NAMALWA (cell line): Measurements from ENCODE around the gene SGSH.

Experiments
- DNase-seq: peaks from one replicate; pipeline ENCODE4 v3.0.0-alpha.2; 2015; ENCODE audit warnings: low spot score

SGSH gene

DNA sequence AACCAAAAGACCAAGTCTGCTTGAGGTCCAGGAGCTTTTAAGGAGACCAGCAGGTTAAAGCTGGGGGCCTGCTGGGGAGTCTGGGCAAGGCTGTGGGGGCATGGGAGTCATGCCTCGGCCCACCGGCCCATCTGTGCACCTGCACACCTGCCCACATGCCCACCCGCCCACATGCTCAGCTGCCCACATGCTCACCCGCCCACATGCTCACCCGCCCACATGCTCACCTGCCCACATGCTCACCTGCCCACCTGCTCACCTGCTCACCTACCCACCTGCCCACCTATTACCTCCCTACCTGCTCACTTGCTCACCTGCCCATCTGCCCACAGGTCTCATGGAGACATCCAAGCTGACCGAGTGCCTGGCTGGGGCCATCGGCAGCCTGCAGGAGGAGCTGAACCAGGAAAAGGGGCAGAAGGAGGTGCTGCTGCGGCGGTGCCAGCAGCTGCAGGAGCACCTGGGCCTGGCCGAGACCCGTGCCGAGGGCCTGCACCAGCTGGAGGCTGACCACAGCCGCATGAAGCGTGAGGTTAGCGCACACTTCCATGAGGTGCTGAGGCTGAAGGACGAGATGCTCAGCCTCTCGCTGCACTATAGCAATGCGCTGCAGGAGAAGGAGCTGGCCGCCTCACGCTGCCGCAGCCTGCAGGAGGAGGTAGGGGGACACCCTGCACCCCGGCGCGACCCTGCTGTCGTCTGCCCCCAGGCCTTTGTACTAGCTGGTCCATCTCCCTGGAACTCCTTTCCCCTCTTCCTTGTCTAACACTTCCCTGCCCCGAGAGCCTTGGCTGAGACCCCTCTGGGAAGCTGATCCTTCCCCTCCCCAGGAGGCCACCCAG lies 36.3 kb downstream of the SGSH start:
- no peak for DNase-seq

DNA sequence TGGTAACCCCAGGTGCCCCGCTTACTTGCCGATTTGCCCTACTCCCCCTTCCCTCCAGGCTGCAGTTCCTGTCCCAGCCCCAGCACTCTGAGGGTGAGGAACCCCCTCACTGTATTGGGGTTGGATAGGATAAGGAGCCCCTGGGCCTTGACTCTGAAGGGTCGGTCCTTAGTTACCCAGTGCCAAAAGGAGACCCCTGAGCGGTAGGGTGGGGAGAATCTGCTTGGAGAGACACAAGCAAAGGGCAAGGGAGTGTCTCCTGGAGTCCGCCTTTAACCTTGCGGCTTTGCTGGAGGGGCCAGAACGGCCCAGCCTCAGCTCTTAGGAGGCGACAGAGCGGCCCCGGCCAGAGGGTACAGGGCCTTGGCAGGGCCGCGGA lies 37.3 kb downstream of the SGSH start:
- DNase-seq: no peak

DNA sequence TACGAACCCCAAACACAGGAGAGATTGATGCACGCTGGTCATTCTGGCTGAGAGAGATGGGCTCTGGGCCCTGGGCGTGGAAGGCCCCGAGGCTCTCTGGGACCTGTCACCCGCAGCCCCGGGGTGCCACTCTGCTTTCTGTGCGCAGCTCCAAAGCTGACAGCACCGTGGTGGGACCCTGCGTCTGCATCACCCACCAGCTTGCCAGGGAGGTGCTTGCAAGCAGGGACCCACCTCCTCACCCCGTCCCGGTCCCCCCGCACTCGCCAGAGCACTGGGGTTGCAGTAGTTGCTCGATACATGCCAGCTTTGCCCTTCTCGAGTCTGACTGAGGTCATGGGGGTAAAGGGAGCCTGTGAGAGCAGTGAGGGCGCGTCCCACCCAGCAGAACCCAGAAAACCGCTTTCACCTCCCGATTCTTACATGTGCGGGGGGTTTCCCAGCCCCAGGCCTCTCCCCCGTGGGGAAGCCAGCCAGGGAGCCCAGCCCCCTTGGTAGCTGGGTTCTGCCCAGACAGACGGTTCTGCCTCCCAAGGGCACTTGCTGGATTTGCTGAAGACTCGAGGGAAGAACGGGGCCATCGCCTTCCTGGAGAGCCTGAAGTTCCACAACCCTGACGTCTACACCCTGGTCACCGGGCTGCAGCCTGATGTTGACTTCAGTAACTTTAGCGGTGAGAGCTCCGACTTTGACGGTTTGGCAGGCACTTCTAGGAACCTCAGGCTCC lies 37.9 kb downstream of the SGSH start:
- no peak for DNase-seq

DNA sequence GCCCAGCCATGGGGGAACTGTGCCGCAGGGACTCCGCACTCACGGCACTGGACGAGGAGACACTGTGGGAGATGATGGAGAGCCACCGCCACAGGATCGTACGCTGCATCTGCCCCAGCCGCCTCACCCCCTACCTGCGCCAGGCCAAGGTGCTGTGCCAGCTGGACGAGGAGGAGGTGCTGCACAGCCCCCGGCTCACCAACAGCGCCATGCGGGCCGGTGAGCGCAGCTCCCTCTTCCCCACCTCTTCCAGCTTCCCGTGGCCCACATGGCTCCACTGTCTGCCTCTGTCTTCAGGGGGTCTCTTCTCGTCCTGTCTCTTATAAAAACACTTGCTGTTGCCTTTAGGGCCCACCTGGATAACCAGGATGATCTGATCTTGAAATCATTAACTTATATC lies 38.7 kb downstream of the SGSH start:
- no peak for DNase-seq

DNA sequence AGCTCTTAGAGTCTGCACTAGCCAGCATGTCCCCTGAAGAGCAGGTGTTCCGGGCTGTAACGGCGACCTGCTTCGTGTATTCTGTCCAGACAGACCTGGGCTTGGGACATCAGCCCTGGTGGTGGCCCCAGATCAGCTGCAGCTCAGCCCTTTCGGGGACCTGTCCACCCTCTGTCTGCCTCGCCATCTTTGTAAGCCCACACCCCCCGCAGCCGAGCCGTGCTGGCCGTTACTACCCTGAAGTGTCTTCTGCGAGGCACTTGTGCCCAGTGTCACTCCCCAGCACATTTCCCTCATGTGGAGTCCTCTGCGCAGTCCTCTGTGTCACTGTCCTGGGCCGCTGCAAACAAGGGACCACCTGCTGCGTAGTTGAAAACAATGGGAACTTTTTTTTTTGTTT lies 39.9 kb downstream of the SGSH start:
- DNase-seq: no peak

DNA sequence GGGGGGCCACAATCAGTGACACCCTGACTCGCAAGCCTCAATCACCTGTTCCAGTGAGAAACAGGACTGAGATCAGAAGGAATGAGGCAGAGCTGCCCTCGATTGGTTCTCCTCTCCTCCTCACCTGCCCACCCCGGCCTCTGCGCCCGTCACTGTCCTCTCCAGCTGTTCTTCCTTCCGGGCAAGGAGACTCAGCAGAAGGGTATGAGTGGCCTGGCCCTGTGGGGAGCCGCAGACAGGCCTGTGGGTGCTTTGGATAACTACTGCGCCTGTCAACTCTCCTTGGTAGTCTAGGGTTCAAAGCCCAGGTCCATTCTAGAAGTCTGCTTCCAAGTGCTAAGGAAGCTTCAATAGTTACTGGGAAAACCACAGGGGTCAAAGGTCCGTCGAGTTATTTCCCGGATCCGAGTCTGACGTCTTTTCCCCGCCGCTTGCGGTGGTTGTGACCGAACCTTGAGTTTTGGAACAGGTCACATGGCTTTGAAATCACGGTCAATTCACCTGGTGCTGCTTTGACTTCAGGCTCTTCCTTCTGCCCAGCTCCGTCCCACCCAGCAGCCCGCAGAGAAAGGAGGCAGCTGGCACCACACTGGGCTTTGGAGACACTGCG lies 42.0 kb downstream of the SGSH start:
- no peak for DNase-seq

DNA sequence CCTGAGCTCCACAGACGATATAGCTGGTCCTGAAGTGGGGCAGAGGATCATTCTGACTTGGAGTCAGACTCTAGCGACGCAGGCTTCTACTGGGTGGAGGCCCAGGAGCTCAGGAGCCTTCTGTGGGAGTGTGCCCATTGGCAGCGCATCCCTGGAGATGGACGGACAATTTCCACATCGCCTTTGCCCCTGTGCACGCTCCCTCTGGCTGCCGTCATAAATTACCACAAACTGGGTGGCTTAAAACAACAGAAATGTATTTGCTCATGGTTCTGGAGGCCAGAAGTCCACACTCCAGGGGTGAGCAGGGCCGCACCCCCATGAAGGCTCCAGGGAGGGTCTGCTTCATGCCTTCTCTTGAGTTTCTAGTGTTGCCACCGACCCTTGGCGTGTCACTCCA lies 43.4 kb downstream of the SGSH start:
- DNase-seq: no peak

DNA sequence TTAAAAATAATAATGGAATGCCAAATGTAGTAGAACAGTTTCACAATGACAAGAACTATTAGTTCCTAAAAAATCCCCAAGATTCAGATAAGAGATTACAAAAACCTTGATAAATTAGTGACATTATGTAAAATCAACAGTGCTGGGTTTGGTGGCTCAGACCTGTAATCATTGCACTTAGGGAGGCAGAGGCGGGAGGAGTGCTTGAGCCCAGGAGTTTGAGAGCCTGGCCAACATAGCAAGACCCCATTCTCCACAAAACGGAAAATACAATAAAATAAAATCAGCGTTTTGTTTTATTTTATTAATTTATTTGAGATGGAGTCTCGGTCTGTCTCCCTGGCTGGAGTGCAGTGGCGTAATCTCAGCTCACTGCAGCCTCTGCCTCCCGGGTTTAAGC lies 46.2 kb downstream of the SGSH start:
- DNase-seq: no peak

DNA sequence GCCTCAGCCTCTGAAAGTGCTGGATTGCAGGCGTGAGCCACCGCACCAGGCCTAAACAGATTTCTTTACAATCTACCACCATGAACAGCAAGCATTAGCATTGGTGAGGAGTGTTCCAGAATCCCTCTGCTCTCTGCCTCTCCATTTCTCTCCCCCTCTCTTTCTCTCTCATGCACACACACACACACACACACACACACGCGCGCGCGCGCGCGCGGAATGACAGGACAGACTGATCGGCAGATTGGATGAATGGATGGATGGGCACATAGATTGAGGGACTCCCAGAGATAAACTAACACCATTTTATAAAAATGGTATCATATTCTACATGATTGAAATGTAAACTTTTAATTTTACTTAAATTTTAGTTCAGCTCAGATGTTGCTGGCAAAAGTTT lies 47.0 kb downstream of the SGSH start:
- DNase-seq: no peak

DNA sequence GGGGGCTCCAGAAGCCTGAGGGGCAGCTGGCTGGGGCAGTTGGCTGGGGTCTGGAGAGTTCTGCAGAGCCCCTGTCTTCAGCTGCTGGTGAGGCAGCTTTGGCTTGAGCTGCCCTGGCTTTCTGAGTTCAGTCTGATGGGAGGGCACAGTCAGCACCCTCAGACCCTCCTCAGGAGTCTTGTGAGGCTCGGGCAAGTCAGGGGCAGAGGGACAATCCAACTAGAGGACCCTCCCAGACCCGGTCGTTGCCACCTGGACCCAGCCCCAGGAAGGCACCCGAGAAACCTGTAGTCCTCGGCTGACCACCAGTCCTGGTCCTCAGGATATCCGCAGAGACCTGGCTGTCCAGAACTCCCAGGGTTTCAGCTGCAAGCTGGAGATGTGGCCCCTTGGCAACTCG lies 48.5 kb downstream of the SGSH start:
- no peak for DNase-seq

DNA sequence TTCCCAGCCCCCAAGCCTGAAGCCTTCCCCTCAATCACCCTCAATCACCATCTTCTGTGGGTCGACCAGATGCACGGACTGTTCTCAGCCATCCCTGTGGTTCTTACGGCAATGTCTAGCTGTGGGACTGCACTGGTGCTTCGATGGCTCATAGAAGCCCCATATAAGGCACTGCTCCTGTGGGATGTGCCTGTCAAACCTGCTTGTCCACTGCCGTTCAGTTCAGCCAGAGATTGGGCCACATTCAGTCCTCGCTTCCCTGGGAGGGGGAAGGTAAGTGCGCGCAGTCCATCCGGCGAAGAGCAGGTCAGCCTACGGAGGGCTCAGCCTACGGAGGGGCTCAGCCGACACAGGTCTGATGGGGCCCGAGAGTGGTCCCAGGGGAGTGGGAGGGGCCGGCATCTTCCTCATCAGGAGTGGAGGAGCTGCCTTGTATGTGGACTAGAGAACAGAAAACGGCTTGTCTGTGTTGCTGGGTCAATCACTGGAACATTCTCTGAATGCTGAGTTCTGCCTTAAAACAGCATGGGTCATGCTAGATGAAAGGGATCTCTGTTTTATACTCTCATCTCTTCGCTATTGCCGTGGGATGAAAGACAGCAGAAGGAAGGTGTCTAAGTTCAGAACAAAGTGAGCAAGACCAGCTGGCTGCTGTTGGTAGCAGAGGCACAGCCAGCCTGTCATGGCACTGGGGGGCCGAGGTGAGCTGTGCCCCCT lies 50.2 kb downstream of the SGSH start, which contains the start of gene CARD14:
CARD14 (plus strand) TSS at position 247 of the 717 bp plus-strand sequence. CDS start 11,409 bp downstream, outside the sequence.
- DNase-seq: no peak

DNA sequence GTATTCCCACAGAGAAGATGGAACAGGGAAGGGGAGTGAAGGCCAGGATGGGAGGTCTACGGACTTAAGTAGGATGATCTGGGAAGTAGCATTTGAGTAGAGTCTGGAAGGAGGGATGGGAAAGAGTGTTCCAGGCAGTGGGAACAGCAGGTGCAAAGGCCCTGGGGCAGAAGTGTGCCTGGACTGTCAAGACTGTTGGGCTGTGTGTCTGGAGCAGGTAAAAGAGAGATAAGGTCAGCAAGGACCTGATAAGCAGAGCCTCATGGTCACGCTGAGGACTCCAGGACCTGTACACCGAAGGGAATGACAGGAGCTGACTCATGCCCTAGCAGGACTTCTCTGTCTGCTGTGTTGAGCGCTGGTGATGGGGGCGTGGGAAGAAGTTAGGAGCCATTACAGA lies 51.0 kb downstream of the SGSH start:
- DNase-seq: no peak

DNA sequence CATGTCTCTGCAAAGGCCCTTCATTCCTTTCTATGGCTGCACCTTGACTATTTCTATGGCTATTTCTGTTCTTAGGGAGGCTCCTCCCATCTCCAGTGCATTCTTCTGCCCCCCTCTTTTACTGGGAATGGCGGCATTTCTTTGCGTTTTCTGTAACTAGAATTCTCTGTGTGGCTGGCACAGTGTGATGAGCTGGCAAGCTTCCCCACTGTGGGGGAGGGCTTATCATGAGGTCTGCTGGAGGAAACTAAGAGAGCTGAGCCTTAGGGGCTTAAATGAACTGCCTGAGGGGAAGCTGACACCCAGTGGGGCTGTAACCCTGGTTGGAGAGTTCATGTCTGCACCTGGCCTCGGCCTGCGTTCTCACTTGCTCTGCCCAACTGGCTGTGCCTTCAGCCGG lies 51.8 kb downstream of the SGSH start:
- no peak for DNase-seq

DNA sequence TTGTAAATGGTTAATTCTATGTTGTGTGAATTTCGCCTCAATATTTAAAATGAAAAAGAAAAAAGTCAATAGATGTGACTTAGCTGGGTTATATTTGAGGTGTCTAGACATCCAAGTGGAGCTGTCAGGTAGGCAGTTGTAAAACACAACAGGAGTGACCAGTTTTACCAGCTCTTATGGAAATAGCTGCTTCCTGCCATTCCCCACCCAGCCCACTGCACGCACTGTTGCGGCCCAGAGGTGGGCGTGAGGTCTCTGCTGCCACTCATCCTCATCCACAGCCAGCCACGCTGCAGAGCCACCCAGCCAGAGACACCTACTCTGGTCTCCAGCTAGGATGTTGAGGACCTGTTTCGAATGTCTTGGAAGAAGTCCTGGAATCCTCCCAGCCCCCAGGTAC lies 53.7 kb downstream of the SGSH start:
- no peak for DNase-seq

DNA sequence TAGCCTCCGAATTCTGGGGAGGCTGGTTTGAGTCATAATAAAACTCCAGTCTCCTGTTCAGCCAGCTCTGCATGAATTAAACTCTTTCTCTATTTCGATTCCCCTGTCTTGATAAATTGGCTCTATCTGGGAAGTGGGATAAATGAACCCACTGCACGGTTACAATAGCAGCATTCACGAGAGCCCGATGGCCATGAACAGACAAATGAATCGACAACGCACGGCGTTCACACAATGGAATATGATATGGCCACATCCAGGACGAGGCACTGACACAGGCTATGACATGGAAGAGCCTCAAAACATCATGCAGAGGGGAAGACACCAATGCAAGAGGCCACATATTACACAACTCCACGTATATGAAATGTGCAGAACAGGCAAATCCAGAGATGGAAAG lies 55.9 kb downstream of the SGSH start:
- no peak for DNase-seq

DNA sequence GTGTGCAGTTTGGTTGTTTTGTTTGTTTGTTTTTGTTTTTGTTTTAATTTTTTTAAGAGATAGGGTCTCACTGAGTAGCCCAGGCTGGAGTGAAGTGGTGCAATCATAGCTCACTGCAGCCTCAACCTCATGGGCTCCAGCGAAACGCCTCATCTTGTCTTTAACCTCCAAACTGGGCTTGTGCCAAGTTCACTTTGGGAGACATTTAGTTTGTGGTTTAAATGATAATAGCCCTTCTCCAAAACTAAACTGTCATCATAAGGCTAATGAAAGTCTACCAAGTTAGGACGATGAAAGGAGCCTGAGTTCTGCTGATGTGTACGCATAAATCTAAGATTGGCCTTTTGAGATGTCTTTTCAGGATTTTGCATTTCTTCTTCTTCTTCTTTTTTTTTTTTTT lies 56.8 kb downstream of the SGSH start:
- DNase-seq: no peak

DNA sequence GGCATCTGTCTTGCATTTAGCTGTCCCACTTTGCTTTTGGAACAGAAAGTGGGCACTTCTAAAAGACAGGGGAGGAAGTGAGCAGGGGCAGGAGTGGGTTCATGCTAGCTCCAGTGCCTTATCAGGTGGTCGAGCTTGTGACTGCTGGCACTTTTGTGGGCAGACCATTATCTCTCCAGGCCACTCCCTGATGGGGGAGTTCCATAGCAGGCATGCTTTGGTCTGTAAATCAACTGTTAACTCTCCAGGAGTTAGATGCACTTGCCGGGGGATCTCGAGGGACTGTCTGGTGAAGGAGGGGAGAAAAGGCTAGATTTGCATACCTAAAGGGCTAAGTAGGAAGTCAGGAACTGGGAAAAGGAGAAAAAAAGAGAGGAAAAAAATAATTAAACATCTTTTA lies 59.6 kb downstream of the SGSH start:
- DNase-seq: no peak
